Measurements from ENCODE around the gene ACTR1A. TPM values are rescaled to one million over a fixed set of nuclear protein-coding genes. Genes with fewer than 3 reads are reported as not detected.

Gene ACTR1A
- total RNA-seq, 1 experiment from 2014 or later, result 93.6 TPM

- H3K27me3 Mint-ChIP-seq (ENCODE audit: low read depth), result peaks cover 56% of the 10 kb centered on the region
- H3K4me1 Mint-ChIP-seq, result peaks cover 18% of the 10 kb centered on the region
- H3K36me3 Mint-ChIP-seq, result no peaks in the 10 kb centered on the region
- TF ChIP-seq FOXP1 (CRISPR knock-in tag; IDR thresholded peaks at IDR 0.05; ENCODE audit: borderline replicate concordance) (no peak), JUN (CRISPR knock-in tag; IDR thresholded peaks at IDR 0.05) (no peak), ZNF121 (CRISPR knock-in tag; IDR thresholded peaks at IDR 0.05) (no peak), PRDM15 (CRISPR knock-in tag; IDR thresholded peaks at IDR 0.05) (no peak), NFYB (CRISPR knock-in tag; conservative IDR thresholded peaks at IDR 0.05; ENCODE audit: low read depth) (no peak), RELA (CRISPR knock-in tag; IDR thresholded peaks at IDR 0.05; ENCODE audit: borderline replicate concordance) (no peak), ZNF317 (CRISPR knock-in tag; IDR thresholded peaks at IDR 0.05; ENCODE audit: borderline replicate concordance, low read depth) (no peak), ZBTB43 (CRISPR knock-in tag; IDR thresholded peaks at IDR 0.05) (no peak), E2F1 (CRISPR knock-in tag; IDR thresholded peaks at IDR 0.05) (no peak)
- TF ChIP-seq, protein P1, sequence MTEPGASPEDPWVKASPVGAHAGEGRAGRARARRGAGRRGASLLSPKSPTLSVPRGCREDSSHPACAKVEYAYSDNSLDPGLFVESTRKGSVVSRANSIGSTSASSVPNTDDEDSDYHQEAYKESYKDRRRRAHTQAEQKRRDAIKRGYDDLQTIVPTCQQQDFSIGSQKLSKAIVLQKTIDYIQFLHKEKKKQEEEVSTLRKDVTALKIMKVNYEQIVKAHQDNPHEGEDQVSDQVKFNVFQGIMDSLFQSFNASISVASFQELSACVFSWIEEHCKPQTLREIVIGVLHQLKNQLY (CRISPR knock-in tag; IDR thresholded peaks at IDR 0.05), result no peak
- TF ChIP-seq, protein P2, sequence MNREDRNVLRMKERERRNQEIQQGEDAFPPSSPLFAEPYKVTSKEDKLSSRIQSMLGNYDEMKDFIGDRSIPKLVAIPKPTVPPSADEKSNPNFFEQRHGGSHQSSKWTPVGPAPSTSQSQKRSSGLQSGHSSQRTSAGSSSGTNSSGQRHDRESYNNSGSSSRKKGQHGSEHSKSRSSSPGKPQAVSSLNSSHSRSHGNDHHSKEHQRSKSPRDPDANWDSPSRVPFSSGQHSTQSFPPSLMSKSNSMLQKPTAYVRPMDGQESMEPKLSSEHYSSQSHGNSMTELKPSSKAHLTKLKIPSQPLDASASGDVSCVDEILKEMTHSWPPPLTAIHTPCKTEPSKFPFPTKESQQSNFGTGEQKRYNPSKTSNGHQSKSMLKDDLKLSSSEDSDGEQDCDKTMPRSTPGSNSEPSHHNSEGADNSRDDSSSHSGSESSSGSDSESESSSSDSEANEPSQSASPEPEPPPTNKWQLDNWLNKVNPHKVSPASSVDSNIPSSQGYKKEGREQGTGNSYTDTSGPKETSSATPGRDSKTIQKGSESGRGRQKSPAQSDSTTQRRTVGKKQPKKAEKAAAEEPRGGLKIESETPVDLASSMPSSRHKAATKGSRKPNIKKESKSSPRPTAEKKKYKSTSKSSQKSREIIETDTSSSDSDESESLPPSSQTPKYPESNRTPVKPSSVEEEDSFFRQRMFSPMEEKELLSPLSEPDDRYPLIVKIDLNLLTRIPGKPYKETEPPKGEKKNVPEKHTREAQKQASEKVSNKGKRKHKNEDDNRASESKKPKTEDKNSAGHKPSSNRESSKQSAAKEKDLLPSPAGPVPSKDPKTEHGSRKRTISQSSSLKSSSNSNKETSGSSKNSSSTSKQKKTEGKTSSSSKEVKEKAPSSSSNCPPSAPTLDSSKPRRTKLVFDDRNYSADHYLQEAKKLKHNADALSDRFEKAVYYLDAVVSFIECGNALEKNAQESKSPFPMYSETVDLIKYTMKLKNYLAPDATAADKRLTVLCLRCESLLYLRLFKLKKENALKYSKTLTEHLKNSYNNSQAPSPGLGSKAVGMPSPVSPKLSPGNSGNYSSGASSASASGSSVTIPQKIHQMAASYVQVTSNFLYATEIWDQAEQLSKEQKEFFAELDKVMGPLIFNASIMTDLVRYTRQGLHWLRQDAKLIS (CRISPR knock-in tag; IDR thresholded peaks at IDR 0.05; ENCODE audit: borderline replicate concordance), result no peak
- TF ChIP-seq, protein P3, sequence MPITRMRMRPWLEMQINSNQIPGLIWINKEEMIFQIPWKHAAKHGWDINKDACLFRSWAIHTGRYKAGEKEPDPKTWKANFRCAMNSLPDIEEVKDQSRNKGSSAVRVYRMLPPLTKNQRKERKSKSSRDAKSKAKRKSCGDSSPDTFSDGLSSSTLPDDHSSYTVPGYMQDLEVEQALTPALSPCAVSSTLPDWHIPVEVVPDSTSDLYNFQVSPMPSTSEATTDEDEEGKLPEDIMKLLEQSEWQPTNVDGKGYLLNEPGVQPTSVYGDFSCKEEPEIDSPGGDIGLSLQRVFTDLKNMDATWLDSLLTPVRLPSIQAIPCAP (CRISPR knock-in tag; IDR thresholded peaks at IDR 0.05), result no peak
- TF ChIP-seq, protein P4, sequence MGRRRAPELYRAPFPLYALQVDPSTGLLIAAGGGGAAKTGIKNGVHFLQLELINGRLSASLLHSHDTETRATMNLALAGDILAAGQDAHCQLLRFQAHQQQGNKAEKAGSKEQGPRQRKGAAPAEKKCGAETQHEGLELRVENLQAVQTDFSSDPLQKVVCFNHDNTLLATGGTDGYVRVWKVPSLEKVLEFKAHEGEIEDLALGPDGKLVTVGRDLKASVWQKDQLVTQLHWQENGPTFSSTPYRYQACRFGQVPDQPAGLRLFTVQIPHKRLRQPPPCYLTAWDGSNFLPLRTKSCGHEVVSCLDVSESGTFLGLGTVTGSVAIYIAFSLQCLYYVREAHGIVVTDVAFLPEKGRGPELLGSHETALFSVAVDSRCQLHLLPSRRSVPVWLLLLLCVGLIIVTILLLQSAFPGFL (CRISPR knock-in tag; IDR thresholded peaks at IDR 0.05; ENCODE audit: borderline replicate concordance), result no peak
- no peak overlapping the region for H3K27ac Mint-ChIP-seq
- peak overlapping the region; percentile 54 for H3K4me3 Mint-ChIP-seq
- CTCF ChIA-PET, result interaction anchor here (0.9 to 2.8 kb wide), 7 partner anchors 16 to 265 kb away, joined by 4 to 13 read pairs (median 6); partner anchors contain the start of gene C10orf95
- ATAC-seq, result no peak
- POLR2A ChIA-PET, result interaction anchor here (0.7 to 2.3 kb wide), 2 partner anchors 17 to 28 kb away, joined by 3 to 6 read pairs; partner anchors contain the start of gene C10orf95
- DNase-seq (ENCODE audit: low spot score), result no peak
- H3K9me3 Mint-ChIP-seq, result no peaks in the 10 kb centered on the region
Measured at GRCh38 chr10:102434394-102435132, 67.9 kb downstream of the ACTR1A start.
